ENCODE measurements around the gene TRIO. TPM values are rescaled to one million over a fixed set of nuclear protein-coding genes. Genes with fewer than 3 reads are reported as not detected.
A peak's percentile ranks its signal among the peaks of the same experiment; 100 is the strongest.

TRIO gene
- total and polyA plus RNA-seq, 10 of the 15 experiments (the other 5 are each of a cell fraction or from before 2014, with no cell fraction given), result 5.1 to 96.4 (median 44.6) TPM

DNA sequence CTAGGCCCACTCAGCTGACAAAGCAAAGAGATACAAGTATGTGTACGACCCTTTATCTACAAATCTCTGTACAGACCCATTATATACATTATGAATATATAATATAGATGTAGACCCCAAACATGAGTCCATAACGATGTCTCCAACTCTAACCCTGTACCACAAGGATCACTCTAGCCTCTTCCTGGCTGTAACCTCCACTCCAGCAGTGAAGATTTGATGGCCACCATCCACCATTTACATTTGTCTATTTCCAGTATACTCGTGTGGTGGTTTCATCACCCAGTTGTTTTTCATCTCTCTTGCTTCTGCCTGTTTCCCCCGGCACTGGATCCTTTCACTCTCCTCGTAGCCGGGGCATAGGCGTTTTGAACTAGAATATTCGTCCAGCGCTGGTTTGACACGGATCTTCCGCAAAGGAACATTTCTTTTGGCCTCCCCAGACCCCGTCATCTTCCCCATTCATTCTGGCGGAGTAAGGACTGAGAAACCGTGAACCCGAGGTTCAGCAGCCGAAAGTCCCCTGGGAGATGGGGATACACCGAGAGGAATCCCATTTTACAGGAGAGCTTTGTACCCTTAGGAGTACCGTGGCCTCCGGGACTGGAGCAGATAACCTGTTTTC, 828 bp upstream of the TRIO start (continued):
- TF ChIP-seq, protein P1, sequence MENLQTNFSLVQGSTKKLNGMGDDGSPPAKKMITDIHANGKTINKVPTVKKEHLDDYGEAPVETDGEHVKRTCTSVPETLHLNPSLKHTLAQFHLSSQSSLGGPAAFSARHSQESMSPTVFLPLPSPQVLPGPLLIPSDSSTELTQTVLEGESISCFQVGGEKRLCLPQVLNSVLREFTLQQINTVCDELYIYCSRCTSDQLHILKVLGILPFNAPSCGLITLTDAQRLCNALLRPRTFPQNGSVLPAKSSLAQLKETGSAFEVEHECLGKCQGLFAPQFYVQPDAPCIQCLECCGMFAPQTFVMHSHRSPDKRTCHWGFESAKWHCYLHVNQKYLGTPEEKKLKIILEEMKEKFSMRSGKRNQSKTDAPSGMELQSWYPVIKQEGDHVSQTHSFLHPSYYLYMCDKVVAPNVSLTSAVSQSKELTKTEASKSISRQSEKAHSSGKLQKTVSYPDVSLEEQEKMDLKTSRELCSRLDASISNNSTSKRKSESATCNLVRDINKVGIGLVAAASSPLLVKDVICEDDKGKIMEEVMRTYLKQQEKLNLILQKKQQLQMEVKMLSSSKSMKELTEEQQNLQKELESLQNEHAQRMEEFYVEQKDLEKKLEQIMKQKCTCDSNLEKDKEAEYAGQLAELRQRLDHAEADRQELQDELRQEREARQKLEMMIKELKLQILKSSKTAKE (IDR thresholded peaks at IDR 0.05; ENCODE audit: low read depth, poor library complexity, severe bottlenecking), result peak; percentile 43
- TF ChIP-seq EP300 (IDR thresholded peaks at IDR 0.05; ENCODE audit: borderline replicate concordance in 1 of 2, control insufficient read depth in 1 of 2, low read depth in 2 of 2, low read length in 2 of 2) (0 out of 4 replicates have a peak, but pooled peaks of 1 of the 2 experiments have one; percentile 22), ZNF622 (IDR thresholded peaks at IDR 0.05) (no peak), DPF2 (IDR thresholded peaks at IDR 0.05) (no peak), SPI1 (IDR thresholded peaks at IDR 0.05; ENCODE audit: borderline replicate concordance, insufficient read depth, low read depth, low read length) (no peak)

DNA sequence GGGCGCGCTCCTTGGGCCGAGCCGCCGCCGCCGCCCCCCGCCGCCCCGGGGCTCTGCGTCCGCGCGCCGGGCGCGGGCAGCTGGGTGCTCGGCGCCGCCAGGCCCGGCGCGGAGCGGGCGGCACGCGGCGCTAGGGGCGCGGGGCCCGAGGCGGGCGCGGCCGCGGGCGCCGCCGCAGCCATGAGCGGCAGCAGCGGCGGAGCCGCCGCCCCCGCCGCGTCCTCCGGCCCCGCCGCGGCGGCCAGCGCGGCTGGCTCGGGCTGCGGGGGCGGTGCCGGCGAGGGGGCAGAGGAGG, 351 bp downstream of the TRIO start:
- RAD21 ChIA-PET (ENCODE audit: unreplicated experiment), result interaction anchor here (1.0 to 17.7 kb wide), 7 partner anchors 13 to 524 kb away, joined by 3 to 373 read pairs (median 11); no protein-coding TSS in a partner anchor
- H3K4me2 ChIP-seq (ENCODE audit: control insufficient read depth, insufficient read depth), result no peak overlapping the region; the same call in 1 of the 2 replicates
- TF ChIP-seq EGR1 (IDR thresholded peaks at IDR 0.05; ENCODE audit: borderline replicate concordance in 1 of 2, low read depth in 2 of 2, low read length in 2 of 2) (peak in 1 of 2 experiments; percentile 83; a peak in 2 of 3 replicates), RFX5 (IDR thresholded peaks at IDR 0.05; ENCODE audit: low read depth, low read length) (no peak)
- TF ChIP-seq, protein P2, sequence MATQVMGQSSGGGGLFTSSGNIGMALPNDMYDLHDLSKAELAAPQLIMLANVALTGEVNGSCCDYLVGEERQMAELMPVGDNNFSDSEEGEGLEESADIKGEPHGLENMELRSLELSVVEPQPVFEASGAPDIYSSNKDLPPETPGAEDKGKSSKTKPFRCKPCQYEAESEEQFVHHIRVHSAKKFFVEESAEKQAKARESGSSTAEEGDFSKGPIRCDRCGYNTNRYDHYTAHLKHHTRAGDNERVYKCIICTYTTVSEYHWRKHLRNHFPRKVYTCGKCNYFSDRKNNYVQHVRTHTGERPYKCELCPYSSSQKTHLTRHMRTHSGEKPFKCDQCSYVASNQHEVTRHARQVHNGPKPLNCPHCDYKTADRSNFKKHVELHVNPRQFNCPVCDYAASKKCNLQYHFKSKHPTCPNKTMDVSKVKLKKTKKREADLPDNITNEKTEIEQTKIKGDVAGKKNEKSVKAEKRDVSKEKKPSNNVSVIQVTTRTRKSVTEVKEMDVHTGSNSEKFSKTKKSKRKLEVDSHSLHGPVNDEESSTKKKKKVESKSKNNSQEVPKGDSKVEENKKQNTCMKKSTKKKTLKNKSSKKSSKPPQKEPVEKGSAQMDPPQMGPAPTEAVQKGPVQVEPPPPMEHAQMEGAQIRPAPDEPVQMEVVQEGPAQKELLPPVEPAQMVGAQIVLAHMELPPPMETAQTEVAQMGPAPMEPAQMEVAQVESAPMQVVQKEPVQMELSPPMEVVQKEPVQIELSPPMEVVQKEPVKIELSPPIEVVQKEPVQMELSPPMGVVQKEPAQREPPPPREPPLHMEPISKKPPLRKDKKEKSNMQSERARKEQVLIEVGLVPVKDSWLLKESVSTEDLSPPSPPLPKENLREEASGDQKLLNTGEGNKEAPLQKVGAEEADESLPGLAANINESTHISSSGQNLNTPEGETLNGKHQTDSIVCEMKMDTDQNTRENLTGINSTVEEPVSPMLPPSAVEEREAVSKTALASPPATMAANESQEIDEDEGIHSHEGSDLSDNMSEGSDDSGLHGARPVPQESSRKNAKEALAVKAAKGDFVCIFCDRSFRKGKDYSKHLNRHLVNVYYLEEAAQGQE (IDR thresholded peaks at IDR 0.05; ENCODE audit: low read depth, low read length), result no peak
- TF ChIP-seq, protein P3, sequence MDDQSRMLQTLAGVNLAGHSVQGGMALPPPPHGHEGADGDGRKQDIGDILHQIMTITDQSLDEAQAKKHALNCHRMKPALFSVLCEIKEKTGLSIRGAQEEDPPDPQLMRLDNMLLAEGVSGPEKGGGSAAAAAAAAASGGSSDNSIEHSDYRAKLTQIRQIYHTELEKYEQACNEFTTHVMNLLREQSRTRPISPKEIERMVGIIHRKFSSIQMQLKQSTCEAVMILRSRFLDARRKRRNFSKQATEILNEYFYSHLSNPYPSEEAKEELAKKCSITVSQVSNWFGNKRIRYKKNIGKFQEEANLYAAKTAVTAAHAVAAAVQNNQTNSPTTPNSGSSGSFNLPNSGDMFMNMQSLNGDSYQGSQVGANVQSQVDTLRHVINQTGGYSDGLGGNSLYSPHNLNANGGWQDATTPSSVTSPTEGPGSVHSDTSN (IDR thresholded peaks at IDR 0.05; ENCODE audit: insufficient replicate concordance, low read depth, low read length), result no peak
- H3K9ac ChIP-seq (ENCODE audit: control insufficient read depth, insufficient read depth, low read length), result peak overlapping the region; percentile 84
- peaks cover 19% of the 10 kb centered on the region for H3K4me1 ChIP-seq (ENCODE audit: control insufficient read depth, insufficient read depth, low read length)
- no peak overlapping the region for H2AFZ ChIP-seq (ENCODE audit: control insufficient read depth, low read depth, low read length)
- ATAC-seq (no peak), FAIRE-seq (no peak), DNase-seq (ENCODE audit: low read depth, low spot score) (no peak)
- no peaks in the 10 kb centered on the region for H4K20me1 ChIP-seq (ENCODE audit: control insufficient read depth, insufficient read depth)
- CTCF ChIA-PET, result interaction anchor here (1.4 kb wide), 1 partner anchor 34 kb away, joined by 4 read pairs; no protein-coding TSS in a partner anchor
- under 1% methylated on average over 58 of the region's 59 CpGs for WGBS (ENCODE audit: insufficient coverage, insufficient replicate concordance, low lambda C conversion rate, missing lambda C conversion rate)
- H3K9me3 ChIP-seq (replicated peaks; ENCODE audit: control insufficient read depth, insufficient read depth, low read length), result no peaks in the 10 kb centered on the region; the same call in 2 of the 3 replicates
- in situ Hi-C loops (cut with MboI), result no loop called here
- no peaks in the 10 kb centered on the region for H3K36me3 ChIP-seq (ENCODE audit: control insufficient read depth in 2 of 2, insufficient read depth in 2 of 2, low read length in 1 of 2)
- H3K4me3 ChIP-seq, result no peak overlapping the region; the same call in 1 of the 2 replicates
- H3K79me2 ChIP-seq (ENCODE audit: control insufficient read depth, insufficient read depth, low read length), result peaks cover 51% of the 10 kb centered on the region
- intact Hi-C loops (cut with micrococcal nuclease; ENCODE audit: unreplicated experiment), result no loop called here
- H3K27me3 ChIP-seq (replicated peaks in 1 of 2; ENCODE audit: control insufficient read depth in 2 of 2, insufficient read depth in 2 of 2, low read length in 1 of 2), result no peaks in the 10 kb centered on the region
- H3K27ac ChIP-seq (ENCODE audit: control insufficient read depth, insufficient read depth), result peak overlapping the region; percentile 70
- SMC1A ChIA-PET (ENCODE audit: uncharacterized antibody, unreplicated experiment), result interaction anchor here (0.7 to 13.1 kb wide), 4 partner anchors 14 to 272 kb away, joined by 3 to 225 read pairs (median 70); no protein-coding TSS in a partner anchor
- no TSS peak for BruUV-seq (replicated peaks)
- POLR2A ChIA-PET, result interaction anchor here (0.6 to 22.7 kb wide), 8 partner anchors 9 to 105 kb away, joined by 3 to 347 read pairs (median 6); no protein-coding TSS in a partner anchor
